A549 (cell line): Measurements from ENCODE around the gene ZFAND6. TPM values are rescaled to one million over a fixed set of nuclear protein-coding genes. Genes with fewer than 3 reads are reported as not detected.
A peak's percentile ranks its signal among the peaks of the same experiment; 100 is the strongest.

Experiments
- ATAC-seq, 2 experiments: fragments of 200-7000 bp in 1 of 2; fragments of >200 bp in 1 of 2; cut with Nextera tagmentation in 1 of 2; cut with Tn5 transposase in 1 of 2; 3 replicates each; pipeline versions ENCODE4 v1.8.0 to v1.9.1; 2018 to 2020; ENCODE audit warnings: mild to moderate bottlenecking in 1 of 2, moderate library complexity in 1 of 2
- CTCF ChIA-PET: fragments of 300-600 bp; sonication (Branson Sonifier 250); formaldehyde crosslinking; extraction: SDS; loops from one replicate; lab custom pipeline; 2021; ENCODE audit warnings: antibody characterized with exemption, inconsistent platforms; lab: Yijun Ruan, JAX
- POLR2A ChIA-PET: fragments of 350-600 bp; formaldehyde crosslinking; extraction: SDS; loops from one replicate; lab custom pipeline; 2021; ENCODE audit warnings: antibody characterized with exemption, inconsistent platforms; lab: Yijun Ruan, JAX
- DNase-seq, 2 experiments: peaks; one replicate each; pipeline versions ENCODE4 v3.0.0 to v3.0.0-alpha.2; 2011 to 2016; ENCODE audit warnings: low read depth in 1 of 2, low spot score in 1 of 2
- FAIRE-seq: peaks from 2 replicates; lab custom pipeline; 2011; peaks lifted over from hg19 to GRCh38; lab: Jason Lieb, UNC
- H3K27ac ChIP-seq, 2 experiments: fragments of >200 bp; sonication (Bioruptor Twin); formaldehyde crosslinking; 3 replicates each; pipeline ENCODE4 v1.5.1; 2016 to 2017
- H3K4me1 ChIP-seq: fragments of >200 bp; sonication (Bioruptor Twin); formaldehyde crosslinking; 3 replicates; pipeline ENCODE4 v1.6.1; 2016
- H3K4me2 ChIP-seq: fragments of >200 bp; sonication (Bioruptor Twin); formaldehyde crosslinking; 3 replicates; pipeline ENCODE4 v1.6.1; 2016
- H3K4me3 ChIP-seq: fragments of >200 bp; sonication (Bioruptor Twin); formaldehyde crosslinking; 3 replicates; pipeline ENCODE4 v1.5.1; 2016
- H3K9me3 ChIP-seq: fragments of >200 bp; sonication (Bioruptor Twin); formaldehyde crosslinking; 3 replicates; pipeline ENCODE4 v1.6.1; 2016
- BCL3 ChIP-seq: fragments of >200 bp; sonication (Bioruptor Twin); formaldehyde crosslinking; IDR thresholded peaks from 3 replicates; pipeline ENCODE4 v1.6.1; 2016
- CEBPB ChIP-seq, 2 experiments: fragments of >200 bp in 1 of 2; sonication (Bioruptor Twin) in 1 of 2; formaldehyde crosslinking in 1 of 2; IDR thresholded peaks; 2 replicates each; pipeline ENCODE4 v1.6.1; 2012 to 2016
- CHD2 ChIP-seq: fragments of 150-350 bp; IDR thresholded peaks from 2 replicates; pipeline ENCODE4 v1.6.1; 2014; ENCODE audit warnings: low read length; ENCODE audit not compliant: partially characterized antibody
- EP300 ChIP-seq, 2 experiments: fragments of >200 bp; sonication (Bioruptor Twin); formaldehyde crosslinking; IDR thresholded peaks; 2 replicates in 1 of 2; 3 replicates in 1 of 2; pipeline ENCODE4 v1.6.1; 2016 to 2017
- FOXS1 ChIP-seq: fragments of 250-450 bp; sonication (Bioruptor Pico); IDR thresholded peaks from 2 replicates; pipeline ENCODE4 v1.5.0; 2020; ENCODE audit warnings: mild to moderate bottlenecking, moderate library complexity
- GATA3 ChIP-seq: IDR thresholded peaks from 2 replicates; pipeline ENCODE4 v1.6.1; 2012; ENCODE audit warnings: borderline replicate concordance
- HDAC2 ChIP-seq: fragments of 200-600 bp; sonication (generic); IDR thresholded peaks from 2 replicates; pipeline ENCODE4 v1.6.1; 2016
- NPAS2 ChIP-seq: fragments of 250-450 bp; sonication (Bioruptor Pico); IDR thresholded peaks from 2 replicates; pipeline ENCODE4 v1.8.0; 2022; ENCODE audit warnings: mild to moderate bottlenecking, moderate library complexity, borderline replicate concordance
- PHF8 ChIP-seq: fragments of 200-600 bp; sonication (generic); IDR thresholded peaks from 2 replicates; pipeline ENCODE4 v1.6.1; 2016; ENCODE audit warnings: low read depth, mild to moderate bottlenecking, antibody characterized with exemption, moderate library complexity, borderline replicate concordance
- POLR2A ChIP-seq: IDR thresholded peaks from 2 replicates; pipeline ENCODE4 v1.6.1; 2012; ENCODE audit warnings: mild to moderate bottlenecking, low read length
- POLR2AphosphoS2 ChIP-seq: conservative IDR thresholded peaks from 2 replicates; pipeline ENCODE4 v1.6.1; 2012; ENCODE audit warnings: low read length, improper control_type of control experiment, inconsistent platforms
- RARB ChIP-seq: fragments of 250-450 bp; sonication (Bioruptor Pico); IDR thresholded peaks from 2 replicates; pipeline ENCODE4 v1.8.0; 2021; ENCODE audit warnings: mild to moderate bottlenecking, moderate library complexity
- RFX5 ChIP-seq: fragments of 450-650 bp; IDR thresholded peaks from 2 replicates; pipeline ENCODE4 v1.7.1; 2014; ENCODE audit warnings: antibody characterized with exemption, mild to moderate bottlenecking, moderate library complexity
- RNF2 ChIP-seq: fragments of 200-600 bp; sonication (generic); IDR thresholded peaks from 2 replicates; pipeline ENCODE4 v1.6.1; 2016; ENCODE audit warnings: low read depth, mild to moderate bottlenecking, antibody characterized with exemption, moderate library complexity, borderline replicate concordance
- SMC3 ChIP-seq: fragments of >200 bp; sonication (Bioruptor Twin); formaldehyde crosslinking; IDR thresholded peaks from 3 replicates; pipeline ENCODE4 v1.6.1; 2018; ENCODE audit warnings: inconsistent platforms
- TP53 ChIP-seq: fragments of 250-450 bp; sonication (Bioruptor Pico); IDR thresholded peaks from 2 replicates; pipeline ENCODE4 v1.5.0; 2021; ENCODE audit warnings: mild to moderate bottlenecking, moderate library complexity
- ZFP36 ChIP-seq: fragments of 450-650 bp; IDR thresholded peaks from 2 replicates; pipeline ENCODE4 v1.6.1; 2014; ENCODE audit warnings: borderline replicate concordance; ENCODE audit not compliant: partially characterized antibody
- WGBS: methylation state at CpG from one replicate; pipeline ENCODE4 v1.1.6; 2017; ENCODE audit errors: missing lambda C conversion rate; 5-methylcytosine and 5-hydroxymethylcytosine counted together
- polyA plus RNA-seq, 4 experiments: library from polyadenylated mRNA; depleted of rRNA in 3 of 4; stranded (reverse); fragments of >200 nt; fragmentation: RNase III in 1 of 4; extraction: RNeasy Plus Mini Kit Qiagen cat#74134 plus additional on column Dnase treatment in 1 of 4; gene quantifications; 2 replicates in 3 of 4; 3 replicates in 1 of 4; pipeline ENCODE4 v1.2.3, GENCODE V29; 2011 to 2017
- TF ChIP-seq, protein P1 (sequence below): fragments of 200-600 bp; sonication (generic); IDR thresholded peaks from 2 replicates; pipeline ENCODE4 v1.6.1; 2016; ENCODE audit warnings: antibody characterized with exemption, mild to moderate bottlenecking, moderate library complexity
- TF ChIP-seq, protein P2 (sequence below): fragments of >200 bp; sonication (Bioruptor Twin); formaldehyde crosslinking; IDR thresholded peaks from 3 replicates; pipeline ENCODE4 v1.5.1; 2016
- TF ChIP-seq, protein P3 (sequence below): IDR thresholded peaks from 2 replicates; pipeline ENCODE4 v1.6.1; 2012; ENCODE audit warnings: low read depth, borderline replicate concordance

Gene ZFAND6
- polyA plus RNA-seq, 2 of the 4 experiments (the other 2 are of a cell fraction) = 152 to 307 TPM

GRCh38 chr15:80073197-80073596 is 13.7 kb downstream of the ZFAND6 start:
- ChIA-PET CTCF (interaction anchor here (1.2 to 3.4 kb wide), 3 partner anchors 12 to 100 kb away, joined by 3 to 18 read pairs (median 7); no protein-coding TSS in a partner anchor), POLR2A (interaction anchor here (0.9 to 4.0 kb wide), 2 partner anchors 13 to 177 kb away, joined by 3 to 33 read pairs; partner anchors contain the start of gene ZFAND6)
- FAIRE-seq (no peak), DNase-seq (no peak), ATAC-seq (no peak)
- WGBS = 53% methylated on average over 3 of the region's 3 CpGs
- TF ChIP-seq FOXS1 (CRISPR knock-in tag) = no peak
- no peak for TF ChIP-seq NPAS2 (CRISPR knock-in tag)
- peaks cover 55% of the 10 kb centered on the region for H3K4me1 ChIP-seq
- no peaks in the 10 kb centered on the region for H3K9me3 ChIP-seq
- peak overlapping the region; percentile 79 for H3K4me2 ChIP-seq
- peak overlapping the region; percentile 37; the same call in 2 of the 3 replicates for H3K4me3 ChIP-seq
- no peak overlapping the region for H3K27ac ChIP-seq

DNA sequence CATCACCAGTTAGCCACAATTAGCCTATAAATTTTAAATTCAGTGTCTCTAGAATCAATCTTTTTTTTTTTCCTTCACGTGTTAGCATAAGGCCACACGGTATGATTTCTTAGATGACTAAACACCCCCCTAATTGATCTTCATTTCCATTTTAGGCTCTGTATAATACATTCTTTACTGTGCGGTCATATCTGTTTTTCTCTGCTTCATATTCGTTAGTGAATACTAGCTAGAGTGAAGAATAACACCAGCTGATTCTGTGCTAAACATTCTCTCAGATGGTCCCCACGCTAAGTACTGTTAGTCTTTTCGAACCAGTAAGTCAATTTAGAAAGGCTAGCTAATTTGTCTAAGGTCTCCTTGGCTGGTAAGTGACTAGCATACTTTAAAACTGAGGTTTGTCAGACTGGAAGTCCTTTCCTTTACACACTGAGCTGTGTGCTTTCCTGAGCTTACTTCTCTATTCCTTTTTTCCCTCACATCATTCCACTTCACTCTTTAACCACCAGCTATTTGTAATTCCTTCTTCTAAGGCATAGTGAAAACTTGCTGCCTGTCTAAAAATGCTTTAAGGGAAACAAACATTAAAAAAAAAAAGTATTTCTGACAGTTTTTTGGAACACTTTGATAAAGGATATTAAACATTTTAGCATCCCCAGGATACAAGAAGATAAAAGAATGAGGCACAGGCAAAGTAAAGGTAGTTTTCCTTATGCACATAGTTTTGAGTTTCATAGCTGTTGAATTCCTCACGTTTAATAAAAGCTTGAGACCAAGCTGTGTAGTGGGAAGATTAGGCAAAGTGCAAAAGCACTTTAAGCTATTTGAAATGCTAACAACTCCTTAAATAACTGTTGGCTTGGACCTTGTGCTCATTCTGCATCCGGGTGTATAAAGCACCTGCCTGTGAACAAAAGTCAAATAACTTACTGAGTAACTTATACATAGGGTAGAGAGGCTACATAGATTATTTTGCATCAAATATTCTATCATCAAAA is 17.1 kb downstream of the ZFAND6 start:
- FAIRE-seq (no peak), ATAC-seq (no peak), DNase-seq (no peak)
- WGBS = 66% methylated on average over 8 of the region's 8 CpGs
- Histone ChIP-seq H3K4me2 (no peak overlapping the region), H3K27ac (no peak overlapping the region), H3K9me3 (no peaks in the 10 kb centered on the region), H3K4me1 (peaks cover 21% of the 10 kb centered on the region), H3K4me3 (no peak overlapping the region)
- ChIA-PET CTCF (interaction anchor here (1.0 to 1.8 kb wide), 4 partner anchors 11 to 96 kb away, joined by 3 to 4 read pairs (median 4); no protein-coding TSS in a partner anchor), POLR2A (no interaction called here)
- TF ChIP-seq RFX5 (no peak), NPAS2 (CRISPR knock-in tag) (no peak), HDAC2 (no peak), ZFP36 (no peak), CHD2 (no peak), POLR2A (no peak), FOXS1 (CRISPR knock-in tag) (no peak), TP53 (no peak), EP300 (IDR thresholded peaks at IDR 0.05) (no peak), RARB (CRISPR knock-in tag) (no peak), POLR2AphosphoS2 (no peak), BCL3 (no peak), CEBPB (IDR thresholded peaks at IDR 0.05) (no peak), RNF2 (no peak), PHF8 (no peak), SMC3 (no peak), GATA3 (no peak)
- TF ChIP-seq, protein P1, sequence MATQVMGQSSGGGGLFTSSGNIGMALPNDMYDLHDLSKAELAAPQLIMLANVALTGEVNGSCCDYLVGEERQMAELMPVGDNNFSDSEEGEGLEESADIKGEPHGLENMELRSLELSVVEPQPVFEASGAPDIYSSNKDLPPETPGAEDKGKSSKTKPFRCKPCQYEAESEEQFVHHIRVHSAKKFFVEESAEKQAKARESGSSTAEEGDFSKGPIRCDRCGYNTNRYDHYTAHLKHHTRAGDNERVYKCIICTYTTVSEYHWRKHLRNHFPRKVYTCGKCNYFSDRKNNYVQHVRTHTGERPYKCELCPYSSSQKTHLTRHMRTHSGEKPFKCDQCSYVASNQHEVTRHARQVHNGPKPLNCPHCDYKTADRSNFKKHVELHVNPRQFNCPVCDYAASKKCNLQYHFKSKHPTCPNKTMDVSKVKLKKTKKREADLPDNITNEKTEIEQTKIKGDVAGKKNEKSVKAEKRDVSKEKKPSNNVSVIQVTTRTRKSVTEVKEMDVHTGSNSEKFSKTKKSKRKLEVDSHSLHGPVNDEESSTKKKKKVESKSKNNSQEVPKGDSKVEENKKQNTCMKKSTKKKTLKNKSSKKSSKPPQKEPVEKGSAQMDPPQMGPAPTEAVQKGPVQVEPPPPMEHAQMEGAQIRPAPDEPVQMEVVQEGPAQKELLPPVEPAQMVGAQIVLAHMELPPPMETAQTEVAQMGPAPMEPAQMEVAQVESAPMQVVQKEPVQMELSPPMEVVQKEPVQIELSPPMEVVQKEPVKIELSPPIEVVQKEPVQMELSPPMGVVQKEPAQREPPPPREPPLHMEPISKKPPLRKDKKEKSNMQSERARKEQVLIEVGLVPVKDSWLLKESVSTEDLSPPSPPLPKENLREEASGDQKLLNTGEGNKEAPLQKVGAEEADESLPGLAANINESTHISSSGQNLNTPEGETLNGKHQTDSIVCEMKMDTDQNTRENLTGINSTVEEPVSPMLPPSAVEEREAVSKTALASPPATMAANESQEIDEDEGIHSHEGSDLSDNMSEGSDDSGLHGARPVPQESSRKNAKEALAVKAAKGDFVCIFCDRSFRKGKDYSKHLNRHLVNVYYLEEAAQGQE = no peak
- TF ChIP-seq, protein P2, sequence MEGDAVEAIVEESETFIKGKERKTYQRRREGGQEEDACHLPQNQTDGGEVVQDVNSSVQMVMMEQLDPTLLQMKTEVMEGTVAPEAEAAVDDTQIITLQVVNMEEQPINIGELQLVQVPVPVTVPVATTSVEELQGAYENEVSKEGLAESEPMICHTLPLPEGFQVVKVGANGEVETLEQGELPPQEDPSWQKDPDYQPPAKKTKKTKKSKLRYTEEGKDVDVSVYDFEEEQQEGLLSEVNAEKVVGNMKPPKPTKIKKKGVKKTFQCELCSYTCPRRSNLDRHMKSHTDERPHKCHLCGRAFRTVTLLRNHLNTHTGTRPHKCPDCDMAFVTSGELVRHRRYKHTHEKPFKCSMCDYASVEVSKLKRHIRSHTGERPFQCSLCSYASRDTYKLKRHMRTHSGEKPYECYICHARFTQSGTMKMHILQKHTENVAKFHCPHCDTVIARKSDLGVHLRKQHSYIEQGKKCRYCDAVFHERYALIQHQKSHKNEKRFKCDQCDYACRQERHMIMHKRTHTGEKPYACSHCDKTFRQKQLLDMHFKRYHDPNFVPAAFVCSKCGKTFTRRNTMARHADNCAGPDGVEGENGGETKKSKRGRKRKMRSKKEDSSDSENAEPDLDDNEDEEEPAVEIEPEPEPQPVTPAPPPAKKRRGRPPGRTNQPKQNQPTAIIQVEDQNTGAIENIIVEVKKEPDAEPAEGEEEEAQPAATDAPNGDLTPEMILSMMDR = no peak
- TF ChIP-seq, protein P3, sequence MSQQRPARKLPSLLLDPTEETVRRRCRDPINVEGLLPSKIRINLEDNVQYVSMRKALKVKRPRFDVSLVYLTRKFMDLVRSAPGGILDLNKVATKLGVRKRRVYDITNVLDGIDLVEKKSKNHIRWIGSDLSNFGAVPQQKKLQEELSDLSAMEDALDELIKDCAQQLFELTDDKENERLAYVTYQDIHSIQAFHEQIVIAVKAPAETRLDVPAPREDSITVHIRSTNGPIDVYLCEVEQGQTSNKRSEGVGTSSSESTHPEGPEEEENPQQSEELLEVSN = no peak
